TTC549 (cell line): ENCODE data around the gene SMOC2.

Experiments used
- FAIRE-seq: peaks from 2 replicates; lab custom pipeline; 2012; peaks lifted over from hg19 to GRCh38; lab: Jason Lieb, UNC

Gene SMOC2

DNA sequence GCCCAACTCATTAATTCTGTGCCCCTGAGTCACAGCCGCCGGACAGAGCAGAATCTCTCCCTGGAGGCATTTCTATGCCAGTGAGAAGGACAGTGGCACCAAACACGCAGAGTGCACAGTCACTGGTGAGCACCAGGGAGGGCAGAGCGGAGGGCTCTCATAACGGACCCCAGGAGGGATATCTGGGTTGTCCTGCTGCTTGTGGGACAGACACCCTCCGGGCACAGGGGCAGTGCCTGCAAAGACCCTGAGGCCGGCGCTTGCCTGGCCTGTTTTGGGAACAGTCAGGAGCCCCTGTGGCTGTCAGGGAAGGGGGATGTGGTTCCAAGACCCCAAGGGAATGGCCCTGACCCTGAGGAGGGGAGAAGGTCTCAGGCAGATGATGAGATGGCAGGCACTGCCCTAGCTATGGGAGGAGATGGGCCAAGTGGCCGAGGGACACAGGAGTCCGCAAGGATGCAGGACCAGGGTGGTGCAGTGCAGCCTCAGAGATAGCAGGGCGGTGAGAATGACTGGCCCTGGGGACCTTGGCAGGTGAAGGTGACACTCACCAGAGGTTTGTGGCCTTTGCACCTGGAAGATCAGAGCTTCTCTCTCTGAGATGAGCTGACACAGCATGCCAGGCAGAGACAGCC is 270.8 kb downstream of the SMOC2 start:
- no peak for FAIRE-seq

DNA sequence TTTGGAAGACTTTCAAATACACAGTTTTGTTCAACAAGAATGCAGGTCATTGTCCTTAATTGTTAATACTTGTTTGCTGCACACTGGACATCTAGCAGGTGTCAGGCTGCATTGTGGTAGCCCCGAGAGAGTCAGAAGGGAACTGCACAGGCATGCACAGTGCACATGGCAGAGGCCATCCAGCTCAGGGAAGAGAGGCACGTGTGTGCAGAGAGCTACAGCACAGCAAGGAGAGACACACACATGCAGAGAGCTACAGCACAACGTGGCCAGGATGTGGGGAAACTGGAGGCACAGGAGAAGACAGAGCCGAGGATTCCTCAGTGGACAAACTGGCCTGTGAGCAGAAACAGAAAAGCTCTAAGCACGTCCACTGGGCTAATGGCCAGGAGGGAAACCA is 272.0 kb downstream of the SMOC2 start:
- FAIRE-seq, result no peak

DNA sequence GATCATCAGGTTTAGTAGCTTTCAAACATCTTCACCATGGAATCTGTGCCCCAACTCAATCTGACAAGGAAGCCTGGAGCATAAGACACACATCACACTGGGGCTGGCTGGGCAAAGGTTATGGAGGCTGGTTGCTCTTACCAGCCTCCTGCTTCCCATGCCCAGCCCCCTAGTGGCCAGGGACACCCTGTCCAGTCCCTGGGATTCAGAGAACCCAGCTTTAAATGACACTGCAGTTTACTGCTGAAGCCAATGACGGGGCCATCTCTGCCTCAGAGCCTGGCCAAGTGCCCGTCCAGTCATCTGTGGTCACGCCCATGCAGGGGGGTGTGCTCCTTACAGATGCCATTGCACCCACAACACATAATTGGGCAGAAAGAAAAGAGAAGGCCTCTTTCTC is 272.9 kb downstream of the SMOC2 start:
- no peak for FAIRE-seq

DNA sequence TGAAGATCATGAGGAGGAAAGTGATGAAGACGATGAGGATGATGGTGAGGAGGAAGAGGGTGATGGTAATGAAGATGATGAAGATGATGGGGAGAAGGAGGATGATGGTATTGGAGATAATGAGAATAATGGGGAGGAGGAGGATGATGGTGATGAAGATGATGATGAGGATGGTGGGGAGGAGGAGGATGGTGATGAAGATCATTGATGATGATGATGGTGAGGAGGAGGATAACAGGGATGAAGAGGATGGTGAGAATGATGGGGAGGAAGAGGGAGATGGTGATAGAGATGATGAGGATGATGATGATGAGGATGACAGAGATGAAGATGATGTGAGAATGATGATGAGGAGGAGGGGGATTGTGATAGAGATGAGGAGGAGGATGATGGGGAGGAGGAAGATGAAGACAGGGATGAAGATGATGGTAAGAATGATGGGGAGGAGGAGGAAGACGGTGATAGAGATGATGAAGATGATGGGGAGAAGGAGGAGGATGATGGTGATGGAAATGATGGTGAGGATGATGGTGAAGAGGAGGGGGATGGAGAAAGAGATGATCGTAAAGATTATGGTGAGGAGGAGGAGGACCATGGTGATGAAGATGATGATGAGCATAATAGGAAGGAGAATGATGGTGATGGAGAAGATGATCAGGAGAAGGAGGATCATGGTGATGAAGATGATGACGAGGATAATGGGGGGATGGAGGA is 273.7 kb downstream of the SMOC2 start:
- FAIRE-seq, result no peak

DNA sequence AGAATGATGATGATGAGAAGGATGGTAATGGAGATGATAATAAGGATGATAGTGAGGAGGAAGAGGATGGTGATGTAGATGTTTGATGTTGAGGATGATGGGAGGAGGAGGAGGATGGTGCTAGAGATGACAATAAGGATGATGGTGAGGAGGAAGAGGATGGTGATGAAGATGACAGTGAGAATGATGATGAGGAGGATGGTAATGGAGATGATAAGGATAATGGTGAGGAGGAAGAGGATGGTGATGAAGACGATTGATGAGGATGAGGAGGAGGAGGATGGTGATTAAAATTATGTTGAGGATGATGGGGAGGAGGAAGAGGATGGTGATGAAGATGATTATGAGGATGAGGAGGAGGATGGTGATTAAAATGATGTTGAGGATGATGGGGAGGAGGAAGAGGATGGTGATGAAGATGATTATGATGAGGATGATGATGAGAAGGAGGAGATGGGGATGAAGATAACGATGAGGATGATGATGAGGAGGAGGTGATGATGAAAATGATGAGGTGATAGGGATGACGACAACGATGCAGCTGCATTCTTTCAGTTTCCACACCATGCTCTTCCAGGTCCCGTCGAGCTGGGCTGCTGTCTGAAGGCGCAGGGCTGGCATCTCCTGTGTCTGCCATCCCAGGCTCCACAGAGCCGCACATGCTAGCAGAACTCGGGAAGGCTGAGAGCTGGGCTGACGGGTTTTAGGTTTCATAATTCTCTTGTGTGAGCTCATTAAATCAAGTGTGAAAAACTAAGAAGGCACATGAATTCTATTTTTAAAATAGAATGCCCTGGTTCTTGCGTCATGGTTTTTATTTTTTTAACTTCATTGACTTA is 274.9 kb downstream of the SMOC2 start:
- no peak for FAIRE-seq

DNA sequence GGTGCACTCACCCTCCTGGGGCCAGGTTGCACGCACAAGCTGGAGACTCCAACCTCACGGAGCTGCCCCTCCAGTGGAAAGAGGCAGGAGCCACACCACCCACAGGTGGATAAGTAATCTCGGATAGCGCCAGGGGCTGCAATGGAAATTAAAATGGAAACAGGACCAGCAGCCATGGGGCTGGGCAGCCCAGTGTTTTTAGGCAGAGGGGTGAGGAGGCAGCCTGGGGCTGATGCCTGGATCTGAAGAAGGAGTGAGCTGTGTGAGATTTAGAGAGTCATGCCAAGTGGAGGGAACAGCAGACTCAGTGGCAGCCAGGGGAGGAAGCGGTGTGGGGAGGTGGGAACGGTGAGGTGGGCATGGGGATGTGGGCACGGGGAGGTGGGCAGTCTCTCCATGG is 275.6 kb downstream of the SMOC2 start:
- FAIRE-seq, result no peak

DNA sequence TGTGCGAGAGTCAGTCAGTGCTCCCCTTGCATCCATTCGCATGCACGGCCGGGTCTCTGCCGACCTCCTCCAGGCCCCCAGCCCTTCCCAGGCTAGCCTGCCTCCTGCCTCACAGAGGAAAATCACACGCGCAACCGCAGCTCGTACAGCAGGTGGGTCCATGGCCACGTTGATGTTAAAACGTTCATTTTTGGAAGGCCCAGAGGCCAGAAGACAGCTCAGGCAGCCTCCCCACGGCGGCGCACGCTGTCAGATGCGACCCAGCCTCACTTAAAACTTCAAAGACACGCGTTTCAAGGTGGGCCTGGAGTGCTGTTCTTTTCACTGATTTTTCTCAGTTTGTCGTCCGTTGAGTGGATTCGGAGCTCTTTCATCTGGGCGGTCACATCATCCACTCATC is 276.5 kb downstream of the SMOC2 start:
- FAIRE-seq, result no peak
